SK-N-MC (cell line): ENCODE measurements around the gene AK1.

Experiments used
- EZH2 ChIP-seq: fragments of 200-600 bp; sonication (generic); IDR thresholded peaks from one replicate; pipeline ENCODE4 v1.6.1; 2017; ENCODE audit warnings: antibody characterized with exemption
- FOXP2 ChIP-seq: optimal IDR thresholded peaks from 2 replicates; pipeline ENCODE3; 2011; ENCODE audit warnings: mild to moderate bottlenecking, moderate library complexity; ENCODE audit not compliant: insufficient read depth; ENCODE audit errors: extremely low read length, control extremely low read depth
- POLR2AphosphoS5 ChIP-seq: IDR thresholded peaks from 2 replicates; pipeline ENCODE4 v1.6.1; 2012; ENCODE audit warnings: mild to moderate bottlenecking, low read depth, low read length, borderline replicate concordance

DNA sequence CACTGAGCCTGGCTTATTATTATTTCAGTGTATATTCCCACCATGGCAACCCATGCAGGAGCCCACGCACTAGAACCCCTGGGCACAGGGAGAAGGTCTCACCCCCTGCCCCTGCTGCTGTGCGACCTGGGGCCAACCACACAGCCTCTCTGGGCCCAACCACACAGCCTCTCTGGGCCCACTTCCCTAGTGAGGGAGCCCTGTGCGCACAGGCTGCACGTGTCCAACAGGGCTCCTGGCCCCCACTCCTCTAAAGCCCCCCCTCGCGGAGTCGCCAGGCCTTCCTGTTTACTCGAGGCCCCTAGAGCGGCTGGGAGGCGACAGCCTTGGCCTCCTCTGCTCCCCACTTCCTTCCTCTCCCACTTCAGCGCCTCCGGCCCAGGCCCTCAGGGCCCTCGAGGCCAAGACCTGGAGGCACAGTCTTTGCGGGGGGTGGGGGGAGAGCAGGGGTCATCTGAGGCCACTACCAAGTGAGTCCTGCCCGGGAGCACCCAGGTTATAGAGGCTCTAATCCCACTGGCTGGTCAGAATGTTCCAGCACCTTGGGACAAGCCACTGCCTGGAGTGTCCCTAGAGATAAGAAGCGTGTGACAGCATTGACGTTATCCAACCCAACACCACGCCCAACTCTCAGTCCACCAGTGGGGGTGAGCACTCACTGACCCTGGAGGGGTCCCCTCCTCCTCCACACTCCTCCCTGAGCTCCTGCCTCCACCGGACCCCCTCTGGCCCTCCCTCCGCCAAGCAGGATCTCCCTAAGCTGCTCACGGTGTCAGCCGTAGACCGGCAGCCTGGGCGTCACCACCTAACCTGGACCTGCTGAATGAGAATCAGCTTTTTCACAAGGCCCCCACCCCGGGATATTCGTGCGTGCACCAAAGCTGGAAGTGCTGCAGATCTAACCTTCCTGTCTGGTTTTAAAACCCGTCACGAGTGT, 15.1 kb downstream of the AK1 start:
- TF ChIP-seq EZH2 (no peak), POLR2AphosphoS5 (no peak), FOXP2 (no peak)
